Endothelial cell of umbilical vein (primary cell): ENCODE data around the gene SYNDIG1.

Source experiments
- FOS ChIP-seq: IDR thresholded peaks from 2 replicates; pipeline ENCODE4 v1.6.1; 2011; ENCODE audit warnings: mild to moderate bottlenecking, low read length, moderate library complexity, borderline replicate concordance; ENCODE audit not compliant: insufficient read depth
- JUN ChIP-seq: IDR thresholded peaks from 2 replicates; pipeline ENCODE4 v1.6.1; 2011; ENCODE audit warnings: borderline replicate concordance, low read depth; ENCODE audit not compliant: insufficient read length, insufficient read depth
- POLR2A ChIP-seq: IDR thresholded peaks from 2 replicates; pipeline ENCODE4 v1.6.1; 2012; ENCODE audit warnings: low read depth, mild to moderate bottlenecking, control low read depth, low read length
- TF ChIP-seq, protein P1 (sequence below), 2 donors: IDR thresholded peaks; 1 replicate in 1 of 2; 2 replicates in 1 of 2; pipeline ENCODE4 v1.5.1; 2011; ENCODE audit warnings: low read length in 2 of 2, mild to moderate bottlenecking in 2 of 2, moderate library complexity in 2 of 2, control low read depth in 1 of 2, inconsistent platforms in 1 of 2, low read depth in 1 of 2; ENCODE audit not compliant: insufficient read depth in 1 of 2; ENCODE audit errors: extremely low read depth in 1 of 2

DNA sequence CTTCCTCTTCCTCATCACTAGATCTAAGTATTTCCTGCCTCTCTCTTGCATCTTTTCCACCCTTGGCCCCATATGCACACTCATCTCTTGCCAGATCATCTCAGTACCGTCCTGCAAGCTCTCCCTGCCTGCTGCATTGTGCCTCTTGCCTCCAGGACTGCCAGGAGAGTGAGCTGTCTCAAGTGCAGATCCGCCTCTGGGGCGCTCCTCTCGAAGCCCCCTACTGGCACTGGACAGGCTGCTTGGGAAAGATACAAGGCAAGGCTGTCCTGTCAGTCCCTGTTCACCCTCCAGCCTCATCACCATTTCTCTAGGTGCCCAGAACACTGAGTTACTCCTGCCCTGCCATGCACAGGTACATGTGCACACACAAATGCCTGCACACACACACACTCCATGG lies 10.2 kb downstream of the SYNDIG1 start:
- TF ChIP-seq, protein P1, sequence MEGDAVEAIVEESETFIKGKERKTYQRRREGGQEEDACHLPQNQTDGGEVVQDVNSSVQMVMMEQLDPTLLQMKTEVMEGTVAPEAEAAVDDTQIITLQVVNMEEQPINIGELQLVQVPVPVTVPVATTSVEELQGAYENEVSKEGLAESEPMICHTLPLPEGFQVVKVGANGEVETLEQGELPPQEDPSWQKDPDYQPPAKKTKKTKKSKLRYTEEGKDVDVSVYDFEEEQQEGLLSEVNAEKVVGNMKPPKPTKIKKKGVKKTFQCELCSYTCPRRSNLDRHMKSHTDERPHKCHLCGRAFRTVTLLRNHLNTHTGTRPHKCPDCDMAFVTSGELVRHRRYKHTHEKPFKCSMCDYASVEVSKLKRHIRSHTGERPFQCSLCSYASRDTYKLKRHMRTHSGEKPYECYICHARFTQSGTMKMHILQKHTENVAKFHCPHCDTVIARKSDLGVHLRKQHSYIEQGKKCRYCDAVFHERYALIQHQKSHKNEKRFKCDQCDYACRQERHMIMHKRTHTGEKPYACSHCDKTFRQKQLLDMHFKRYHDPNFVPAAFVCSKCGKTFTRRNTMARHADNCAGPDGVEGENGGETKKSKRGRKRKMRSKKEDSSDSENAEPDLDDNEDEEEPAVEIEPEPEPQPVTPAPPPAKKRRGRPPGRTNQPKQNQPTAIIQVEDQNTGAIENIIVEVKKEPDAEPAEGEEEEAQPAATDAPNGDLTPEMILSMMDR (IDR thresholded peaks at IDR 0.05; ENCODE audit: extremely low read depth in 1 of 2, insufficient read depth in 1 of 2, low read depth in 1 of 2, low read length in 2 of 2), result no peak
- TF ChIP-seq FOS (no peak), POLR2A (no peak), JUN (no peak)
